ENCODE data around the gene SUCLG2.
"Not testable (repeated sequence)": the region's sequence is repeated elsewhere in the genome, so short reads cannot be mapped to it uniquely, and the experiment has no call there.

The SUCLG2 gene

DNA sequence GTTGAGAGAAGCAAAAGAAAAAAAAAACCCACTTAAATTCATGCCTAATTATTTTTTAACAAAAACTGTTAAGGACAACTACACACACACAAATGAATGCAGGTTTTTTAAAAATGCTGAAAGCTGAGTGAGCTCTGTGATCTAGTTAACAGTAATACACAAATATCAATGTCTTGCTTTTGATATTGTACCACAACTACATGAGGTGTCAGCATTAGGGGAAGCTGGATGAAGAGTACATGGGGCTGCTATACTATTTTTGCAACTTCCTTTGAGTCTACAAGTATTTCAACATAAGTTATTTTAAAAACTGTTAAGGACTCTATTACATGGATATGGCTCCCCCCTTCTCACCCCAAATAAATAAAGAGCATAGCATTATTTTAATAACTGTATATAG is 44.7 kb downstream of the SUCLG2 start:
- DNase-seq (ENCODE audit: low spot score): no peak

- no peak for DNase-seq (ENCODE audit: low spot score)
These were observed 46.4 kb downstream of the SUCLG2 start for GRCh38 chr3:67608034-67608433.

DNA sequence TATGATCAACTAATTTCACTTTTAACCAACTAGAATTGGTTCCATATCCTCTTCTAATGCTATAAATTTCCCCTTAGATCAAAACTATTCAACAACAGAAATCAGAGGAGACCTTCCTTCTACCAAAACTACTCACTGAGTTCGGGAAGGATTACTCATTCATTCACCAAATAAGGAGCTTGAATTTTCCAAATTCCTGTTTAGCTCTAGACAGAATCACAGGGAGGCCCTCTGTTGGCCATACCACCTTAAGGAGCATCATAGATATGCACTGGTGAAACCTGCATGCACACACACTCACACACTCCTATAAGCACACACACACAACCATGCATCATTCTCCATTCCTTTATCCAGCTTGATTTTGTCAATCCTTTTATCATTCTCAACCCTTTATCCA is 49.0 kb downstream of the SUCLG2 start:
- no peak for DNase-seq (ENCODE audit: low spot score)

DNA sequence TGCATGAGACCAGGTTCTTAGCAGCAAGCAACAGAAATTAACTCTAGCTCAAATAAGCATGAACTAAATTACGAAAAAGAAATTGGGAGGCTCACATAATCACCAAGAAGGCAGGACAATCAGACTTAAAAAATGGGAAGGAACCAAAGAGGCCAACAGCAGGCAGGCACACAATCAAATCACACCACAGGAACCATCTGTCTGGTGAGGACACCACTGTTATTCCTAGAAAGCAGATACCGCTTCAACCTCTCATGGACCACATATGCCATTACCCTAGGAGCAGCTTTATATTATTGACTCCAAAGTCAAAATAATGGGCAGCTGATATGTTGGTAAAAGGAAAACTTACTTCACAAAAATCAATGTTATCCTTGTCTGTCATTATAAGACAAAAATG is 51.6 kb downstream of the SUCLG2 start:
- DNase-seq (ENCODE audit: low spot score): no peak

DNA sequence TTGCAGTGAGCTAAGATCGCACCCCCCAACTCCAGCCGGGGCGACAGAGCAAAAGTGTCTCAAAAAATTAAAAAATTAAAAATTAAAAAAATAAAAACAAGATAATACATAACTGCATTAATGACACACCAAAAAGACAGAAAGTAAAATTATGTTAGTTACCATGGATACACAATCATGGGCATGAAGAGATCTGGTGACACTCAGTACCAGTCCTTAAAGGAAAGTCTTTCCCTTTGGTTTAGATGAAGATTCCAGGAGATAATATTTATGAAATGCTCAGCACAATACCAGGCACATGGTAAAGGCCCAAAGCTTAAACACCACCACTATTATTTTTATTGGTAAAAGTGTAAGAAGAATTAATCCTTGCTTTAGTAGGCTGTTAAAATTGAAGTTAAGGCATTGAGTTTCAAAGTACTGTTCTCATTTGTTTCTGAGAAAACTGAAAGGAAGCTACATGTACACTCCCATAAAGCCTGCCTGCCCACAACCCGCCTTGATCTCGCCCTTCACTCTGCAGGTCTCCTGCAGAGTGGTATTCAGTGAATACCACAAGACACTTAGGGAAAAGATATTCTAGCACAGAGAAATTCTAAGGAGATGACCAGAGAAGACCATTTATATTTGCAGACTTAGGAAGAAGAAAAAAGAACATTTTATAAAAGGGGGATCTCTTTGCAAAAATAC is 52.3 kb downstream of the SUCLG2 start:
- no peak for DNase-seq (ENCODE audit: low spot score)

- no peak for DNase-seq (ENCODE audit: low spot score)
These were observed 53.0 kb downstream of the SUCLG2 start for GRCh38 chr3:67601385-67601784.

GRCh38 chr3:67599821-67600220 is 54.6 kb downstream of the SUCLG2 start:
- DNase-seq (ENCODE audit: low spot score): no peak

GRCh38 chr3:67598814-67599556 is 55.4 kb downstream of the SUCLG2 start:
- DNase-seq (ENCODE audit: low spot score): no peak

DNA sequence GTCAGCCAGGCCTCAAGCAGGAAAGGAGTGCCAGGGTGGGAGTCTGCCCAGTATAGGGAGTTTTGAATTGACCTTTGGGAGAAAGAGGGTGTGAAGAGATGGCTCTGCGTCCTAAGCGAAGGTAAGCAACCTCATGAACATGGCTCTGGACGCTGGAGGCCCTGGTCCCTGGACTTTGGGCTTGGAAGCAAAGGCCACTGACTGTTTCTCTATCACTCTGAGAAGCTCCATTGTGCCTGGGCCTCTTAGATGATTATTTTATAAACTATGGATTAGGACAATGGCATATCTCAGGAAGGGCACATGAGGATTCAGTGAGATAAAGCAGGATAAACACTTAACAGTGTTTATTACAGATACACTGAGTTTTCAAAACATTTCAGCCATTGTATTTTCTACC is 59.0 kb downstream of the SUCLG2 start:
- DNase-seq (ENCODE audit: low spot score): no peak

GRCh38 chr3:67593761-67594234 is 60.6 kb downstream of the SUCLG2 start:
- DNase-seq (ENCODE audit: low spot score): no peak

DNA sequence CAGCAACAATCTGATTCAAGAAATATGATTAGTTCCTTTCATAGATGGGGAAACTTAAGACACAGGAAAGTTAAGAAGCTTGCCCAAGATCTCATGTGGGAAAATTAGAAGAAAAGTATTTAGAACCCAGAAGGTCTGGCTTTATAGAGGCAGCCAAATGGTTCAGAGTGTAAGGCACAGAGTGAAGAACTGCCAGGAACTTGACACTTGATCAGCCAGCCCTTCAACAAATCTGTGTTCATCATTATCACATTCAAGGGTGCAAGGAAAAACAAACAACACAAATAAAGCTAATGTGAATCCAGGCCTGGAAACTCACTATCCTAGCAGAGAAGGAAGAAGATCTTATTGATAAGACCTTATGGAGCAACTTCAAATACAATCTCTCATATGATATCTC is 62.4 kb downstream of the SUCLG2 start:
- DNase-seq (ENCODE audit: low spot score): no peak

- no peak for DNase-seq (ENCODE audit: low spot score)
These were observed 66.6 kb downstream of the SUCLG2 start for GRCh38 chr3:67587811-67588210.

DNA sequence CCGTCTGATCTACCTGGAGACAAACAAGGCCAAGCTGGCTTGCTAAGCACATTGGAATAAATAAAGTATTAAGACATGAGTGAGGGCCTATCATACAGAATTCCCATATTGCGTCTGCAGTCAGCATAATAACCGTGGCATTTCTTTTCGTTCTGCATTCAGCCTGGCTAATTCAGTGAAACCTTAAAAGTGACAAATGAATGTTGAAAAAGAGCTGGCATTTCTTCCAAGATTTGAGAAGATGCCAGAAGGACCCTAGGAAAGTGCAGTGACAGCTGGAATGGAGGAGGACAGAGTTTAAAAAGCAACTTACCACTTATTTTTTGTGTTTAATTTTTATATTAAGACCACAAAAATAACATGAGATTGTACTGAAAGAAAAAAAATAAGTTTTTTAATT is 67.1 kb downstream of the SUCLG2 start:
- no peak for DNase-seq (ENCODE audit: low spot score)

DNA sequence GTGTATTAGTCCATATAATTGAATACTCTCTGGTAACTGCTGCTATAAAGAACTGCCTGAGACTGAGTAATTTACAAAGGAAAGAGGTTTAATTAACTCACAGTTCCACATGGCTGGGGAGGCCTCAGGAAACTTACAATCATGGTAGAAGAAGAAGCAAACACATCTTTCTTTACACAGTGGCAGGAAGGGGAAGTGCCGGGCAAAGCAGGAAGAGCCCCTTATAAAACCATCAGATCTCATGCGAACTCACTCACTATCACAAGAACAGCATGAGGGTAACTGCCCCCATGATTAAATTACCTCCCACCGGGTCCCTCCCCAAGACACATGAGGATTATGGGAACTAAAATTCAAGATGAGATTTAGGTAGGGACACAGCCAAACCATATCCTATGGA is 69.8 kb downstream of the SUCLG2 start:
- DNase-seq (ENCODE audit: low spot score): not testable (repeated sequence)

DNA sequence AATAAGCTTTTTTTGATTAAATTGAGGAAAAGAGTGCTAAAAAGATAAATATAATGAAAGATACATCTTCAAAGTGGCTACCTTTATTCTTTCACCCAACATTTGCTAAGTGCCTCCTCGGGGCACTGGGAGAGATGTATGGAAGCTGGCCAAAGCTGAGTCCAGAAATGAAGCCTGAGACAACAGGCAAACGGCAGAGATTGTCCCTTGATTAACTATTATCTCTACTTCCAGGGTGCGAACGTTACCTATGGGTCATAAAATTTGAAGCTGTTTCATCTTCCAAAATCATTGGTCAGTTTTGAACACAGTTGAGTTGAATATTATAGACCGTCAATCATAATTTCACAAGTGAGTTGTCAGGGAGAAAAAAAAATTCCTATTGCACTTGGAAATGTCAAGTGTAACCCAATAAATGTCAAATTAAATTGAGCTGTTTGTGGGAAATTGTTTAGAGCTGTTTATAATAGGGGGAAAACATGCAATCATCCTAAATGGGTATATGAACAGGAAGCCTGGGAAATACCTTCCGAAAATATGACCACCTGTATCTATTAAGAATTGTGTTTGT is 73.9 kb downstream of the SUCLG2 start:
- no peak for DNase-seq (ENCODE audit: low spot score)

GRCh38 chr3:67578416-67578815 is 76.0 kb downstream of the SUCLG2 start:
- DNase-seq (ENCODE audit: low spot score): no peak

GRCh38 chr3:67576441-67576840 is 78.0 kb downstream of the SUCLG2 start:
- no peak for DNase-seq (ENCODE audit: low spot score)

DNA sequence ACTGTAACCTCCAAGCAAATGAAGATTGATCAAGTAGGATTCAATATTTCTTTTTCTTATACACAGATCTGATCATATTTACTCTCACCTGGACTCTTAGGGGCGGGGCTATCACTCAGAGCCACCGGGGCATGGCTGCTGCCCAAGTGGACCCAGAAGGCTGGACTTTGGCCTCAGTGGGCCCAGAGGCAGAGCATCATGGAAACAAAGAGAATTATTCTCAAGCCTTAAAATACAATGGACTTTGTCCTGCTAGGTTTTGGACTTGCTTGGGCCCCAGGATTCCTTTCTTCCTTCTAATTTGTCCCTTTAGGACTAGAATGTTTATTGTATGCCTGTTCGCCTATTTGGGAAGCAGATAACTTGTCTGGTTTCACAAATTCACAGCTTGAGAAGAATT is 85.1 kb downstream of the SUCLG2 start:
- DNase-seq (ENCODE audit: low spot score): no peak

GRCh38 chr3:67567893-67568292 is 86.5 kb downstream of the SUCLG2 start:
- no peak for DNase-seq (ENCODE audit: low spot score)

DNA sequence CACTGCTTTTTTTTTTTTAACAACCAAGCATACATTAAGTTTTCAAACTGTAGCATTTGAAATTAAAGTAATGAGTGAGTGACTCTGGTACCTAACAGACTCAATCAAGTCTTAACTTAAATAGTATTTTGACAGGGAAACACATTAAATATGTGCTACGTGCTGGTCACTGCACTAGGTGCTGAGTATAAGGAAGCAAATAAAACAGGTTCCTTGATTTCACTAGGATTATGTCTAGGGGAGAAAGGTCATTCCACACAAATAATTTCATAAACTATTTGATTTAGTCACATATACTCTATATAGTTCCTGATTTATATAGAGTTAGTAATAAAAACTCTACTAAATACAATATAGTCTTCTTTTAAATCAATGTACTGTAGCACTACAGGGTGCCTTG is 89.4 kb downstream of the SUCLG2 start:
- DNase-seq (ENCODE audit: low spot score): no peak

- no peak for DNase-seq (ENCODE audit: low spot score)
These were observed 90.4 kb downstream of the SUCLG2 start for GRCh38 chr3:67564008-67564407.

- no peak for DNase-seq (ENCODE audit: low spot score)
These were observed 92.6 kb downstream of the SUCLG2 start for GRCh38 chr3:67561667-67562394.
